Measurements from ENCODE around the gene WRAP53. TPM values are rescaled to one million over a fixed set of nuclear protein-coding genes. Genes with fewer than 3 reads are reported as not detected.
A peak's percentile ranks its signal among the peaks of the same experiment; 100 is the strongest.

Gene WRAP53
- total and polyA plus RNA-seq, 2 of the 13 experiments (the other 11 are each of a cell fraction or from before 2014, with no cell fraction given) = 7.0 to 19.5 TPM

DNA sequence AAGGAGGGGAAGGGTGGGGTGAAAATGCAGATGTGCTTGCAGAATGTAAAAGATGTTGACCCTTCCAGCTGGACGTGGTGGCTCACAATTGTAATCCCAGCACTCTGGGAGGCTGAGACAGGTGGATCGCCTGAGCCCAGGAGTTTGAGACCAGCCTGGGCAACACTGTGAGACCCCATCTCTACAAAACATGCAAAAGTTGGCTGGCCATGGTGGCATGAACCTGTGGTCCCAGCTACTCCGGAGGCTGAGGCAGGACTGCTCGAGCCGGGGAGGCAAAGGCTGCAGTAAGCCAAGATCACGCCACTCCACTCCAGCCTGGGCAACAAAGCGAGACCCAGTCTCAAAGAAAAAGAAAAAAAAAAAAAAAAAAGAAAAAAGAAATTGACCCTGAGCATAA lies 19.8 kb upstream of the WRAP53 start (continued):
- no peak for TF ChIP-seq NCOA1 (CRISPR knock-in tag; IDR thresholded peaks at IDR 0.05)

DNA sequence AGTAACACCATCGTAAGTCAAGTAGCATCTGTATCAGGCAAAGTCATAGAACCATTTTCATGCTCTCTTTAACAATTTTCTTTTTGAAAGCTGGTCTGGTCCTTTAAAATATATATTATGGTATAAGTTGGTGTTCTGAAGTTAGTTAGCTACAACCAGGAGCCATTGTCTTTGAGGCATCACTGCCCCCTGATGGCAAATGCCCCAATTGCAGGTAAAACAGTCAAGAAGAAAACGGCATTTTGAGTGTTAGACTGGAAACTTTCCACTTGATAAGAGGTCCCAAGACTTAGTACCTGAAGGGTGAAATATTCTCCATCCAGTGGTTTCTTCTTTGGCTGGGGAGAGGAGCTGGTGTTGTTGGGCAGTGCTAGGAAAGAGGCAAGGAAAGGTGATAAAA lies 15.0 kb upstream of the WRAP53 start:
- ATAC-seq = no peak
- in situ Hi-C loops (cut with HindIII; ENCODE audit: extremely low pct_ligation_motif_present, low pct_unique_long_range_greater_than_20kb) = no loop called here
- POLR2A ChIA-PET = interaction anchor here (0.7 to 2.5 kb wide), 5 partner anchors 13 to 94 kb away, joined by 3 to 11 read pairs (median 3); partner anchors contain the start of genes CD68, MPDU1, SAT2 and TP53

More for the DNA sequence above, 15.0 kb upstream of the WRAP53 start:
- intact Hi-C loops (cut with micrococcal nuclease; ENCODE audit: unreplicated experiment) = loop anchor here (1.0 to 5.0 kb wide), 2 partner anchors 41 to 87 kb away; partner anchors contain the start of gene SHBG
- Histone ChIP-seq H3K36me3 (replicated peaks in 1 of 2; ENCODE audit: control insufficient read depth in 1 of 2, insufficient read depth in 2 of 2, low read length in 2 of 2) (peaks cover 25 to 36% of the 10 kb centered on the region in 2 experiments; a peak in 4 of 5 replicates), H3K27me3 (ENCODE audit: control insufficient read depth in 1 of 2, insufficient read depth in 2 of 2, low read length in 2 of 2) (no peaks in the 10 kb centered on the region; a peak in 1 of 5 replicates), H3K4me3 (replicated peaks in 1 of 3; ENCODE audit: insufficient read depth in 1 of 3, low read depth in 2 of 3, low read length in 3 of 3) (no peak overlapping the region), H3K27ac (ENCODE audit: extremely low read length, insufficient read depth, low read length) (no peak overlapping the region), H3K79me2 (ENCODE audit: insufficient read depth, low read length) (no peaks in the 10 kb centered on the region), H3K4me1 (ENCODE audit: insufficient read depth, low read length) (no peaks in the 10 kb centered on the region), H4K20me1 (ENCODE audit: insufficient read depth, low read length) (no peaks in the 10 kb centered on the region), H2AFZ (ENCODE audit: low read length) (no peak overlapping the region), H3K4me2 (ENCODE audit: low read depth, low read length) (no peak overlapping the region), H3K9ac (ENCODE audit: insufficient read depth, low read depth, low read length) (no peak overlapping the region), H3K9me3 (ENCODE audit: low read length) (peaks cover 7% of the 10 kb centered on the region; the same call in 1 of the 2 replicates)
- no TSS peak for BruUV-seq (replicated peaks)
- 93% methylated on average over 2 of the region's 2 CpGs for WGBS (ENCODE audit: low lambda C conversion rate)
- FAIRE-seq (no peak), DNase-seq (ENCODE audit: low spot score) (peak; percentile 27)
- CTCF ChIA-PET (ENCODE audit: low intra/inter-chr PET ratio, low total read pairs) = interaction anchor here (1.1 to 2.1 kb wide), 4 partner anchors 39 to 158 kb away, joined by 4 to 10 read pairs (median 6); no protein-coding TSS in a partner anchor
- peak; percentile 64 for TF ChIP-seq STAG1 (CRISPR knock-in tag; IDR thresholded peaks at IDR 0.05)
- TF ChIP-seq, protein P1, sequence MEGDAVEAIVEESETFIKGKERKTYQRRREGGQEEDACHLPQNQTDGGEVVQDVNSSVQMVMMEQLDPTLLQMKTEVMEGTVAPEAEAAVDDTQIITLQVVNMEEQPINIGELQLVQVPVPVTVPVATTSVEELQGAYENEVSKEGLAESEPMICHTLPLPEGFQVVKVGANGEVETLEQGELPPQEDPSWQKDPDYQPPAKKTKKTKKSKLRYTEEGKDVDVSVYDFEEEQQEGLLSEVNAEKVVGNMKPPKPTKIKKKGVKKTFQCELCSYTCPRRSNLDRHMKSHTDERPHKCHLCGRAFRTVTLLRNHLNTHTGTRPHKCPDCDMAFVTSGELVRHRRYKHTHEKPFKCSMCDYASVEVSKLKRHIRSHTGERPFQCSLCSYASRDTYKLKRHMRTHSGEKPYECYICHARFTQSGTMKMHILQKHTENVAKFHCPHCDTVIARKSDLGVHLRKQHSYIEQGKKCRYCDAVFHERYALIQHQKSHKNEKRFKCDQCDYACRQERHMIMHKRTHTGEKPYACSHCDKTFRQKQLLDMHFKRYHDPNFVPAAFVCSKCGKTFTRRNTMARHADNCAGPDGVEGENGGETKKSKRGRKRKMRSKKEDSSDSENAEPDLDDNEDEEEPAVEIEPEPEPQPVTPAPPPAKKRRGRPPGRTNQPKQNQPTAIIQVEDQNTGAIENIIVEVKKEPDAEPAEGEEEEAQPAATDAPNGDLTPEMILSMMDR (CRISPR knock-in tag; IDR thresholded peaks at IDR 0.05) = peak; percentile 72
- no peak for TF ChIP-seq FOXK1 (CRISPR knock-in tag; IDR thresholded peaks at IDR 0.05; ENCODE audit: borderline replicate concordance, low read depth)
- no peak for TF ChIP-seq ZNF879 (CRISPR knock-in tag; IDR thresholded peaks at IDR 0.05)
- TF ChIP-seq SMC3 (IDR thresholded peaks at IDR 0.05; ENCODE audit: low read length) = peak; percentile 20
